Keratinocyte (primary cell): ENCODE measurements around the gene TNS3. TPM values are rescaled to one million over a fixed set of nuclear protein-coding genes. Genes with fewer than 3 reads are reported as not detected.

Source experiments
- DNase-seq: peaks from one replicate; pipeline ENCODE4 v3.0.0-alpha.2; 2011; ENCODE audit warnings: low read depth, missing footprints, low spot score
- FAIRE-seq: peaks from 2 replicates; lab custom pipeline; 2011; peaks lifted over from hg19 to GRCh38; lab: Jason Lieb, UNC
- H2AFZ ChIP-seq: 2 replicates; pipeline ENCODE4 v1.6.0; 2012; ENCODE audit warnings: low read length, control low read depth, inconsistent platforms; ENCODE audit not compliant: control insufficient read depth
- H3K27ac ChIP-seq: 2 replicates; pipeline ENCODE4 v1.5.1; 2011; ENCODE audit warnings: low read length; ENCODE audit not compliant: control insufficient read depth, insufficient read depth
- H3K27me3 ChIP-seq: 3 replicates; pipeline ENCODE4 v1.6.0; 2011; ENCODE audit warnings: low read length; ENCODE audit not compliant: control insufficient read depth, insufficient read depth; ENCODE audit errors: extremely low read depth
- H3K36me3 ChIP-seq, 2 experiments: 2 replicates in 1 of 2; 3 replicates in 1 of 2; pipeline ENCODE4 v1.5.1; 2011; ENCODE audit warnings: low read length in 2 of 2, mild to moderate bottlenecking in 1 of 2; ENCODE audit not compliant: control insufficient read depth in 2 of 2, insufficient read depth in 2 of 2; ENCODE audit errors: extremely low read depth in 1 of 2
- H3K4me1 ChIP-seq: 3 replicates; pipeline ENCODE4 v1.5.1; 2011; ENCODE audit warnings: low read length; ENCODE audit not compliant: control insufficient read depth, insufficient read depth; ENCODE audit errors: extremely low read depth
- H3K4me2 ChIP-seq: 3 replicates; pipeline ENCODE4 v1.6.0; 2011; ENCODE audit warnings: low read depth, low read length; ENCODE audit not compliant: control insufficient read depth, insufficient read depth; ENCODE audit errors: extremely low read depth
- H3K4me3 ChIP-seq, 3 experiments: fragments of 200-600 bp in 1 of 3; sonication (generic) in 1 of 3; 2 replicates in 2 of 3; 3 replicates in 1 of 3; pipeline ENCODE4 v1.5.1; 2011 to 2016; ENCODE audit warnings: low read length in 3 of 3, mild to moderate bottlenecking in 3 of 3, control low read depth in 2 of 3, inconsistent platforms in 1 of 3, low read depth in 1 of 3, mixed read lengths in 1 of 3, mixed run types in 1 of 3, moderate library complexity in 1 of 3; ENCODE audit not compliant: control insufficient read depth in 2 of 3, insufficient read depth in 2 of 3; ENCODE audit errors: extremely low read depth in 1 of 3
- H3K79me2 ChIP-seq: 2 replicates; pipeline ENCODE4 v1.6.0; 2012; ENCODE audit warnings: low read length; ENCODE audit not compliant: control insufficient read depth, insufficient read depth
- H3K9ac ChIP-seq: 3 replicates; pipeline ENCODE4 v1.6.0; 2011; ENCODE audit warnings: low read length; ENCODE audit not compliant: control insufficient read depth, insufficient read depth; ENCODE audit errors: extremely low read depth
- H3K9me1 ChIP-seq: 3 replicates; pipeline ENCODE4 v1.6.0; 2011; ENCODE audit warnings: low read length; ENCODE audit not compliant: control insufficient read depth, insufficient read depth; ENCODE audit errors: extremely low read depth
- H3K9me3 ChIP-seq: 2 replicates; pipeline ENCODE4 v1.5.1; 2012; ENCODE audit warnings: low read depth, low read length; ENCODE audit not compliant: control insufficient read depth
- H4K20me1 ChIP-seq: 3 replicates; pipeline ENCODE4 v1.6.0; 2011; ENCODE audit warnings: low read length; ENCODE audit not compliant: control insufficient read depth, insufficient read depth; ENCODE audit errors: extremely low read depth
- CTCF ChIP-seq, 3 experiments: IDR thresholded peaks in 1 of 3; conservative IDR thresholded peaks in 1 of 3; optimal IDR thresholded peaks in 1 of 3; 2 replicates in 2 of 3; 3 replicates in 1 of 3; pipeline versions ENCODE3 to v1.5.1; 2011; ENCODE audit warnings: low read length in 3 of 3, mild to moderate bottlenecking in 3 of 3, moderate library complexity in 2 of 3, control low read depth in 1 of 3, inconsistent platforms in 1 of 3; ENCODE audit not compliant: insufficient read depth in 2 of 3; ENCODE audit errors: extremely low read depth in 1 of 3
- EZH2 ChIP-seq: IDR thresholded peaks from one replicate; pipeline ENCODE4 v1.6.1; 2012; ENCODE audit warnings: inconsistent platforms, mild to moderate bottlenecking, low read length, moderate library complexity
- dilution Hi-C: fragments of 300-500 bp; cut with MboI; formaldehyde crosslinking; loops from one replicate; pipeline ENCODE4 v1.7.0; 2020; ENCODE audit warnings: low sequenced_read_pairs; ENCODE audit not compliant: extremely low pct_ligation_motif_present
- polyA plus RNA-seq, 5 experiments: library from polyadenylated mRNA; depleted of rRNA in 3 of 5; stranded (reverse) in 3 of 5; stranded (forward) in 1 of 5; unstranded in 1 of 5; fragments of >200 nt; gene quantifications; 1 replicate in 1 of 5; 2 replicates in 3 of 5; 3 replicates in 1 of 5; pipeline versions ENCODE4 v1.2.1 to v1.2.3, GENCODE V29; 2011 to 2012; ENCODE audit warnings: missing spikeins in 2 of 5, low read depth in 1 of 5, low replicate concordance in 1 of 5

TNS3 gene
- polyA plus RNA-seq, 1 donor (not counting 4 experiments of a cell fraction or from before 2014, with no cell fraction given) = 3.9 TPM

GRCh38 chr7:47496056-47496665 is 85.8 kb downstream of the TNS3 start:
- H3K9me1 ChIP-seq = no peaks in the 10 kb centered on the region
- no peak overlapping the region for H3K4me3 ChIP-seq
- no peaks in the 10 kb centered on the region for H3K27me3 ChIP-seq
- H3K9me3 ChIP-seq = no peaks in the 10 kb centered on the region
- H3K27ac ChIP-seq = no peak overlapping the region
- peaks cover 11% of the 10 kb centered on the region for H3K4me1 ChIP-seq
- H3K36me3 ChIP-seq = no peaks in the 10 kb centered on the region
- DNase-seq (no peak), FAIRE-seq (no peak)
- no peak overlapping the region for H2AFZ ChIP-seq
- H4K20me1 ChIP-seq = no peaks in the 10 kb centered on the region
- dilution Hi-C loops = no loop called here
- H3K79me2 ChIP-seq = no peaks in the 10 kb centered on the region
- no peak overlapping the region for H3K9ac ChIP-seq
- no peak for TF ChIP-seq EZH2
- no peak for TF ChIP-seq CTCF (optimal IDR thresholded peaks at IDR 0.05 in 1 of 3, IDR thresholded peaks at IDR 0.05 in 1 of 3, conservative IDR thresholded peaks at IDR 0.05 in 1 of 3; ENCODE audit: extremely low read depth in 1 of 3, insufficient read depth in 2 of 3, low read length in 3 of 3)
- H3K4me2 ChIP-seq = no peak overlapping the region

- H3K79me2 ChIP-seq = no peaks in the 10 kb centered on the region
- H3K9ac ChIP-seq = no peak overlapping the region
Observed at GRCh38 chr7:47493976-47494911, 87.7 kb downstream of the TNS3 start.

More at GRCh38 chr7:47493976-47494911, 87.7 kb downstream of the TNS3 start:
- no peak overlapping the region for H3K27ac ChIP-seq
- H3K4me2 ChIP-seq = peak overlapping the region; percentile 69
- FAIRE-seq = peak; percentile 32
- dilution Hi-C loops = no loop called here
- no peaks in the 10 kb centered on the region for H4K20me1 ChIP-seq
- peaks cover 11% of the 10 kb centered on the region for H3K4me1 ChIP-seq
- H3K27me3 ChIP-seq = no peaks in the 10 kb centered on the region
- DNase-seq = no peak
- no peaks in the 10 kb centered on the region for H3K9me3 ChIP-seq
- H3K4me3 ChIP-seq = peak overlapping the region in 2 of 3 experiments; percentile 3 to 25
- no peaks in the 10 kb centered on the region for H3K9me1 ChIP-seq
- TF ChIP-seq EZH2 = no peak
- peak in 1 of 3 experiments; percentile 19 for TF ChIP-seq CTCF (optimal IDR thresholded peaks at IDR 0.05 in 1 of 3, IDR thresholded peaks at IDR 0.05 in 1 of 3, conservative IDR thresholded peaks at IDR 0.05 in 1 of 3; ENCODE audit: extremely low read depth in 1 of 3, insufficient read depth in 2 of 3, low read length in 3 of 3)
- H3K36me3 ChIP-seq = no peaks in the 10 kb centered on the region
- H2AFZ ChIP-seq = peak overlapping the region; percentile 2
